ENCODE results near the gene FAM50A. TPM values are rescaled to one million over a fixed set of nuclear protein-coding genes. Genes with fewer than 3 reads are reported as not detected.

Gene FAM50A
- total and polyA plus RNA-seq, 4 donors = 10.9 to 25.1 (median 14.0) TPM

DNA sequence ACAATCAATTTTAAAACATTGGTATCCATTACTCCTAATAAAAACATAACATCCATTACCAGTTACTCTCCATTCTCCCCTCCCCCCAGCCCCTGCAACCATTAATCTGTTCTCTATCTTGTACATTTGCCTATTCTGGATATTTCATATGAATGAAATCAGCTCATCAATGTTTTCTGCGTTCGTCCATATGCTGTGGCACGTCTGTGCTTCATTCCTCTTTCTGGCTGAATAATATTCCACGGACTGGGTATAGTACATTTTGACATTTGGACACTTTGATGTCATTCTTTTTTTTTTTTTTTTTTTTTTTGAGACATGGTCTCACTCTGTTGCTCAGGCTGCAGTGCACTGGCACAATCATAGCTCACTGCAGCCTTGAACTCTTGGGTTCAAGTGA lies 40.1 kb upstream of the FAM50A start (continued):
- TF ChIP-seq ATF3 (IDR thresholded peaks at IDR 0.05) = no peak
- no peak for TF ChIP-seq RAD21 (IDR thresholded peaks at IDR 0.05)
- TF ChIP-seq SP1 (IDR thresholded peaks at IDR 0.05) = no peak
- TF ChIP-seq YY1 (IDR thresholded peaks at IDR 0.05) = no peak
- no peak for TF ChIP-seq MAX (IDR thresholded peaks at IDR 0.05)
- TF ChIP-seq NR2F2 (IDR thresholded peaks at IDR 0.05) = no peak
- no peak for TF ChIP-seq FOXA2 (IDR thresholded peaks at IDR 0.05)
- TF ChIP-seq JUND (IDR thresholded peaks at IDR 0.05) = no peak
- no peak for TF ChIP-seq HNF4G (IDR thresholded peaks at IDR 0.05)

- no peak overlapping the region for H3K27ac ChIP-seq (ENCODE audit: low read depth in 1 of 2, low read length in 2 of 2)
- no peaks in the 10 kb centered on the region for H3K27me3 ChIP-seq (ENCODE audit: control insufficient read depth in 4 of 4, insufficient read depth in 4 of 4, low read length in 3 of 4)
- peaks cover 2 to 5% (median 3%) of the 10 kb centered on the region in 4 donors for H3K36me3 ChIP-seq (ENCODE audit: control insufficient read depth in 4 of 4, insufficient read depth in 3 of 4, low read depth in 1 of 4, low read length in 3 of 4)
- no peak overlapping the region for H3K9ac ChIP-seq (ENCODE audit: low read depth in 1 of 2, low read length in 2 of 2)
- no peak for DNase-seq (ENCODE audit: low spot score)
- no peak for TF ChIP-seq FOXA2 (IDR thresholded peaks at IDR 0.05)
- TF ChIP-seq EGR1 (IDR thresholded peaks at IDR 0.05; ENCODE audit: low read depth in 2 of 2) = no peak
- TF ChIP-seq RAD21 (IDR thresholded peaks at IDR 0.05) = no peak
- TF ChIP-seq REST (IDR thresholded peaks at IDR 0.05) = no peak
- no peak for TF ChIP-seq YY1 (IDR thresholded peaks at IDR 0.05)
- peaks cover 1 to 27% (median 21%) of the 10 kb centered on the region in 4 donors for H3K4me1 ChIP-seq (ENCODE audit: control insufficient read depth in 4 of 4, insufficient read depth in 4 of 4, low read length in 3 of 4)
- H3K4me3 ChIP-seq (ENCODE audit: low read depth in 1 of 3, low read length in 3 of 3) = no peak overlapping the region
- 97% methylated on average over 16 of the region's 16 CpGs for WGBS
- H3K9me3 ChIP-seq (ENCODE audit: control insufficient read depth in 4 of 4, low read length in 3 of 4) = no peaks in the 10 kb centered on the region
Measured at GRCh38 chrX:154404625-154405192, 39.2 kb upstream of the FAM50A start.

- 66% methylated on average over 10 of the region's 10 CpGs for WGBS
- Histone ChIP-seq H3K4me1 (ENCODE audit: control insufficient read depth in 4 of 4, insufficient read depth in 4 of 4, low read length in 3 of 4) (peaks cover 2 to 11% (median 7%) of the 10 kb centered on the region in 4 donors), H3K27ac (ENCODE audit: low read depth in 1 of 2, low read length in 2 of 2) (peak overlapping the region in 1 of 2 donors; percentile 59)
Measured at GRCh38 chrX:154408659-154409221, 35.2 kb upstream of the FAM50A start.

More at GRCh38 chrX:154408659-154409221, 35.2 kb upstream of the FAM50A start:
- H3K9ac ChIP-seq (ENCODE audit: low read depth in 1 of 2, low read length in 2 of 2) = no peak overlapping the region
- H3K27me3 ChIP-seq (ENCODE audit: control insufficient read depth in 4 of 4, insufficient read depth in 4 of 4, low read length in 3 of 4) = no peaks in the 10 kb centered on the region
- H3K4me3 ChIP-seq (ENCODE audit: low read depth in 1 of 3, low read length in 3 of 3) = peak overlapping the region in 1 of 3 donors; percentile 23
- peaks cover 0 to 2% (median 0%) of the 10 kb centered on the region in 4 donors for H3K36me3 ChIP-seq (ENCODE audit: control insufficient read depth in 4 of 4, insufficient read depth in 3 of 4, low read depth in 1 of 4, low read length in 3 of 4)
- no peak for DNase-seq (ENCODE audit: low spot score)
- H3K9me3 ChIP-seq (ENCODE audit: control insufficient read depth in 4 of 4, low read length in 3 of 4) = no peaks in the 10 kb centered on the region
- TF ChIP-seq CTCF (IDR thresholded peaks at IDR 0.05; ENCODE audit: low read depth, low read length, missing input control) (no peak), EGR1 (IDR thresholded peaks at IDR 0.05; ENCODE audit: low read depth in 2 of 2) (no peak), REST (IDR thresholded peaks at IDR 0.05) (no peak), HNF4A (conservative IDR thresholded peaks at IDR 0.05) (no peak), RAD21 (IDR thresholded peaks at IDR 0.05) (no peak), HNF4G (IDR thresholded peaks at IDR 0.05) (no peak), RXRA (IDR thresholded peaks at IDR 0.05) (no peak), GABPA (IDR thresholded peaks at IDR 0.05 in 1 of 2, conservative IDR thresholded peaks at IDR 0.05 in 1 of 2) (no peak), FOXA1 (IDR thresholded peaks at IDR 0.05) (no peak), YY1 (IDR thresholded peaks at IDR 0.05) (no peak), JUND (IDR thresholded peaks at IDR 0.05) (no peak)
- TF ChIP-seq, protein P1, sequence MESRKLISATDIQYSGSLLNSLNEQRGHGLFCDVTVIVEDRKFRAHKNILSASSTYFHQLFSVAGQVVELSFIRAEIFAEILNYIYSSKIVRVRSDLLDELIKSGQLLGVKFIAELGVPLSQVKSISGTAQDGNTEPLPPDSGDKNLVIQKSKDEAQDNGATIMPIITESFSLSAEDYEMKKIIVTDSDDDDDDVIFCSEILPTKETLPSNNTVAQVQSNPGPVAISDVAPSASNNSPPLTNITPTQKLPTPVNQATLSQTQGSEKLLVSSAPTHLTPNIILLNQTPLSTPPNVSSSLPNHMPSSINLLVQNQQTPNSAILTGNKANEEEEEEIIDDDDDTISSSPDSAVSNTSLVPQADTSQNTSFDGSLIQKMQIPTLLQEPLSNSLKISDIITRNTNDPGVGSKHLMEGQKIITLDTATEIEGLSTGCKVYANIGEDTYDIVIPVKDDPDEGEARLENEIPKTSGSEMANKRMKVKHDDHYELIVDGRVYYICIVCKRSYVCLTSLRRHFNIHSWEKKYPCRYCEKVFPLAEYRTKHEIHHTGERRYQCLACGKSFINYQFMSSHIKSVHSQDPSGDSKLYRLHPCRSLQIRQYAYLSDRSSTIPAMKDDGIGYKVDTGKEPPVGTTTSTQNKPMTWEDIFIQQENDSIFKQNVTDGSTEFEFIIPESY (IDR thresholded peaks at IDR 0.05) = no peak

Data from liver (tissue), 9 donors.